Inferior parietal cortex (tissue), 1 donor: Measurements from ENCODE around the gene ERN1.
A peak's percentile ranks its signal among the peaks of the same experiment; 100 is the strongest.
"Not testable (repeated sequence)": the region's sequence is repeated elsewhere in the genome, so short reads cannot be mapped to it uniquely, and the experiment has no call there.

ENCODE experiments used
- DNase-seq: peaks from one replicate; pipeline ENCODE4 v3.0.0-alpha.2; 2016; ENCODE audit errors: extremely low spot score

Gene ERN1

GRCh38 chr17:64138441-64138840 lies 8.5 kb upstream of the ERN1 start:
- DNase-seq, result no peak

GRCh38 chr17:64135000-64135399 lies 5.1 kb upstream of the ERN1 start:
- no peak for DNase-seq

- no peak for DNase-seq
These were observed 4.4 kb upstream of the ERN1 start for GRCh38 chr17:64134216-64134970.

- peak; percentile 87 for DNase-seq
These were observed 3.7 kb upstream of the ERN1 start for GRCh38 chr17:64133546-64134215.

- DNase-seq, result no peak
These were observed 1.8 kb upstream of the ERN1 start for GRCh38 chr17:64131606-64132270.

- no peak for DNase-seq
These were observed 636 bp upstream of the ERN1 start for GRCh38 chr17:64130559-64131001.

GRCh38 chr17:64129515-64129764 lies 504 bp downstream of the ERN1 start:
- DNase-seq, result no peak

- no peak for DNase-seq
These were observed 993 bp downstream of the ERN1 start for GRCh38 chr17:64128787-64129514.

- no peak for DNase-seq
These were observed 3.0 kb downstream of the ERN1 start for GRCh38 chr17:64126918-64127317.

- DNase-seq, result no peak
These were observed 4.0 kb downstream of the ERN1 start for GRCh38 chr17:64125937-64126336.

- DNase-seq, result no peak
These were observed 5.3 kb downstream of the ERN1 start for GRCh38 chr17:64124609-64125008.

- no peak for DNase-seq
These were observed 6.8 kb downstream of the ERN1 start for GRCh38 chr17:64123114-64123513.

GRCh38 chr17:64120972-64121786 lies 8.8 kb downstream of the ERN1 start:
- DNase-seq, result not testable (repeated sequence)

- no peak for DNase-seq
These were observed 9.7 kb downstream of the ERN1 start for GRCh38 chr17:64120159-64120810.

- DNase-seq, result peak; percentile 10
These were observed 11.7 kb downstream of the ERN1 start for GRCh38 chr17:64117981-64118979.

- DNase-seq, result no peak
These were observed 14.0 kb downstream of the ERN1 start for GRCh38 chr17:64115822-64116534.

GRCh38 chr17:64115043-64115698 lies 14.8 kb downstream of the ERN1 start:
- no peak for DNase-seq

- DNase-seq, result no peak
These were observed 16.9 kb downstream of the ERN1 start for GRCh38 chr17:64113006-64113405.

GRCh38 chr17:64111831-64112230 lies 18.1 kb downstream of the ERN1 start:
- no peak for DNase-seq
